ENCODE data around the gene EFNA5.

EFNA5 gene

DNA sequence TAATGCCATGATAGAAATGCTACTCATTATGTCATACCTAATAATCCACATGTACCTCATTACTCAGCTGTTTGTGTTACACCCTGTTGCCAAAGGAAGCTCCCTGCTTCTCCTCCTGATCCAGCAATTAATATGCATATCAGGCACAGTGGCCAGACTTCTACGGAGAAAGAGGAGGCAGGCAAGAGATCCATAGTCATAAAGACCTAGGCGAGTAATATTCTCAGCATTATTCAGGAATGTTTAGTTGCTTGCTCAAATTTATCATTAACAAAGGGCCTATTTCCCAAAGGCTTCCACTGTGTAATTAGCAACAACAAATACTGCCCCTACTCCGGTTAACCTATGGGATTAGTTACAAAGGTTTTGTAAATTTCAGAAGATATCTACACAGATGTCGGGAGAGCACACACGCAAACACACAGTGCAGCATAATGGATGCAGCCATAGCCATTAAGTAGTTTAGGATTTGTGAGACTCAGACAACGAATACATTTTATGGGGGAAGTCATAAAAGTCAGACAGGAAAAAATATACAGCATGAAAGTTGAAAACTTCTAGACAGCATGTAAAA, 192.6 kb downstream of the EFNA5 start:
- no peak for DNase-seq (ENCODE audit: extremely low read depth, insufficient read length)
- H3K27me3 ChIP-seq (replicated peaks; ENCODE audit: control insufficient read depth, insufficient read depth, low read length): no peaks in the 10 kb centered on the region
- H3K36me3 ChIP-seq (ENCODE audit: control insufficient read depth, insufficient read depth, low read length): no peaks in the 10 kb centered on the region
- H3K4me3 ChIP-seq (replicated peaks; ENCODE audit: low read depth, low read length): no peak overlapping the region
- TF ChIP-seq, protein P1, sequence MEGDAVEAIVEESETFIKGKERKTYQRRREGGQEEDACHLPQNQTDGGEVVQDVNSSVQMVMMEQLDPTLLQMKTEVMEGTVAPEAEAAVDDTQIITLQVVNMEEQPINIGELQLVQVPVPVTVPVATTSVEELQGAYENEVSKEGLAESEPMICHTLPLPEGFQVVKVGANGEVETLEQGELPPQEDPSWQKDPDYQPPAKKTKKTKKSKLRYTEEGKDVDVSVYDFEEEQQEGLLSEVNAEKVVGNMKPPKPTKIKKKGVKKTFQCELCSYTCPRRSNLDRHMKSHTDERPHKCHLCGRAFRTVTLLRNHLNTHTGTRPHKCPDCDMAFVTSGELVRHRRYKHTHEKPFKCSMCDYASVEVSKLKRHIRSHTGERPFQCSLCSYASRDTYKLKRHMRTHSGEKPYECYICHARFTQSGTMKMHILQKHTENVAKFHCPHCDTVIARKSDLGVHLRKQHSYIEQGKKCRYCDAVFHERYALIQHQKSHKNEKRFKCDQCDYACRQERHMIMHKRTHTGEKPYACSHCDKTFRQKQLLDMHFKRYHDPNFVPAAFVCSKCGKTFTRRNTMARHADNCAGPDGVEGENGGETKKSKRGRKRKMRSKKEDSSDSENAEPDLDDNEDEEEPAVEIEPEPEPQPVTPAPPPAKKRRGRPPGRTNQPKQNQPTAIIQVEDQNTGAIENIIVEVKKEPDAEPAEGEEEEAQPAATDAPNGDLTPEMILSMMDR (IDR thresholded peaks at IDR 0.05; ENCODE audit: insufficient read depth, low read length, poor library complexity, severe bottlenecking): no peak

DNA sequence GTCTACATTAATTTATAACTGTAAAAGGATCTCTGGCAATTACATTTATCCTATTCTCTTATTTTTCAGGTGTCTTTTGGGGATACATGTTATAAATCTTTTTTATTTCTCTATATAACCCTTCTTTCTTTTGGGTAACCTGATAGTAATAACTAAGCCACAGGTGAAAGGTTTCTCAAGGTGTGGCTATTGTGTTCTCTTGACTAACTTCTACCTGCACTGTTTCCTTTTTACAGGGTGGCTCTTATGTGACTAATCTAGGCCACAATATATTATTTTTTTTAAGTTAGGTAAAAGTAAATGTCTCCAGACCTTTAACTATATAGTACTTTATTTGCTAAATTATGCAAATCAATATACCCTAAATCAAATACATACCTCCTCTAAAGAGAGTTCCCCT, 193.2 kb downstream of the EFNA5 start:
- TF ChIP-seq, protein P1 (IDR thresholded peaks at IDR 0.05; ENCODE audit: insufficient read depth, low read length, poor library complexity, severe bottlenecking): no peak
- no peak overlapping the region for H3K4me3 ChIP-seq (replicated peaks; ENCODE audit: low read depth, low read length)
- H3K27me3 ChIP-seq (replicated peaks; ENCODE audit: control insufficient read depth, insufficient read depth, low read length): no peaks in the 10 kb centered on the region
- no peak for DNase-seq (ENCODE audit: extremely low read depth, insufficient read length)
- no peaks in the 10 kb centered on the region for H3K36me3 ChIP-seq (ENCODE audit: control insufficient read depth, insufficient read depth, low read length)

DNA sequence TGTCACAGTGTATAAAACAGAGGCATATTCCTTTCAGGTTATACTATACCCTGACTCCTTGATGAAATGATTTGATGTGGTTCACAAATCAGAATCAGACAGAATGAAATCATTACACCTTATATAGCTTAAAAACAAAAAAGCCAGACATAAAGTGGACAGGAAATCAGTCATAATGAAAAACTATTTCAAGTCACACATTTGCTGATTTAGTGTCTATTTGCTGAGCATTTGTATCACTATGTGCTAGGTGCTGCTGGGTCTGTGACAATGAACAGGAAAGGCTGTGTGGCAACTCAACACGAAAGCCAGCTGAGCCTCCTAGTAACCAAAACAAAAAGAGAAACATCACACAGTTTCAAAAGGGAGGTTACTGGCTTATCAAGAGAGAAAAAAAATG, 194.0 kb downstream of the EFNA5 start:
- Histone ChIP-seq H3K4me3 (replicated peaks; ENCODE audit: low read depth, low read length) (no peak overlapping the region), H3K27me3 (replicated peaks; ENCODE audit: control insufficient read depth, insufficient read depth, low read length) (no peaks in the 10 kb centered on the region), H3K36me3 (ENCODE audit: control insufficient read depth, insufficient read depth, low read length) (no peaks in the 10 kb centered on the region)
- TF ChIP-seq, protein P1 (IDR thresholded peaks at IDR 0.05; ENCODE audit: insufficient read depth, low read length, poor library complexity, severe bottlenecking): no peak
- peak; percentile 76 for DNase-seq (ENCODE audit: extremely low read depth, insufficient read length)

DNA sequence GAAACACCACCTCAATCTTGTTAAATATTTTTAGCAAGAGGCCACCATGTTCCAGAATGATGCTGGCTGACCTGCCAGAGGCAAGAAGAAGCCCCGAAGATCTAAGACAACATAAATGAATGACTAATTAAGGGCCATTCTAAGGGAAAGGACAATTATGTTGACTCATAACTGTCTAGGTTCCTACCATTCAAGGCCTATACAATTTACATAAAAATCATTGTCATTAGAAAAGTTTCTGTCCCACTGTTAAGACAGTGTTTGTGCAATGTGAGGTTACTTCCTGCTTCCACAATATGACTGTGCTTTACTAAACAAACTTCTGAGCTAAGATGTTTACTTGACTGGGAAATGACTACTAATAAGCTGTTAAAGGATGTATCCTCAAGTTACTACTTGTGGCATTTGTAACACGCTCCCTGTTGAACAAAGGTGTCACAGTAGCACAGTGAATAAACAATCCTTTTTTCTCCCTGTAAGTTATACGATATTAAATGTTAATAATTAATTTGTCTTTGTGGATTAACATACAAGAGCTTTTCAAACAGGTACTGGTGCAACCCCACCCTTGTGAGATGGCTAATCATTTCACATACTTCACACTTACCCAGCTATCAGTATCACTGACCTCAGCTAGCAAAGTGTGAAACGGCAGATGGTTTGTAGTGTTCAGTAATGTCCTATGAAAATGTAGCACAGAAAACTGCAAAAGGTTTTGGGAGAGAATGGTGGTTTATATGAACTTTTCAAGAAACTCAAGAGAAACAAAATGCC, 195.8 kb downstream of the EFNA5 start:
- DNase-seq (ENCODE audit: extremely low read depth, insufficient read length): peak; percentile 52
- Histone ChIP-seq H3K36me3 (ENCODE audit: control insufficient read depth, insufficient read depth, low read length) (no peaks in the 10 kb centered on the region), H3K27me3 (replicated peaks; ENCODE audit: control insufficient read depth, insufficient read depth, low read length) (no peaks in the 10 kb centered on the region), H3K4me3 (replicated peaks; ENCODE audit: low read depth, low read length) (no peak overlapping the region)
- TF ChIP-seq, protein P1 (IDR thresholded peaks at IDR 0.05; ENCODE audit: insufficient read depth, low read length, poor library complexity, severe bottlenecking): no peak

DNA sequence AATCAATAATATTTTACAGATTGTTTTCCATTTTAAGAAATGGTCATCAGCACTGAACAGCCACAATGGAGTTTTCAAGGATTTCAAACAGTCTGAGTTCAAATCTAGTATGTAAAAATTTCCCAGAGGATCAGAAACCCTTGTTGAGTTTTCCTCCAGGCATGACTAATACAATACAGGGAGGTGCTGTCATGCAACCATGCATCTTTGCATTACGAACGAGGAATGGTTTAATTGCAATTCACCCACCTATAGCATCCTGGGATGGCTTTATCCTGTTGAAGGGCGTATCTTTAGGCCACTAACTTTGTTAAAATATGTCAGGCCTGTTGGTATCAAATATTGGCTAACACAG, 196.4 kb downstream of the EFNA5 start:
- no peaks in the 10 kb centered on the region for H3K36me3 ChIP-seq (ENCODE audit: control insufficient read depth, insufficient read depth, low read length)
- no peak overlapping the region for H3K4me3 ChIP-seq (replicated peaks; ENCODE audit: low read depth, low read length)
- TF ChIP-seq, protein P1 (IDR thresholded peaks at IDR 0.05; ENCODE audit: insufficient read depth, low read length, poor library complexity, severe bottlenecking): no peak
- H3K27me3 ChIP-seq (replicated peaks; ENCODE audit: control insufficient read depth, insufficient read depth, low read length): no peaks in the 10 kb centered on the region
- DNase-seq (ENCODE audit: extremely low read depth, insufficient read length): no peak

Data from GM06990 (cell line).